ENCODE results near the gene INSRR.

The INSRR gene

DNA sequence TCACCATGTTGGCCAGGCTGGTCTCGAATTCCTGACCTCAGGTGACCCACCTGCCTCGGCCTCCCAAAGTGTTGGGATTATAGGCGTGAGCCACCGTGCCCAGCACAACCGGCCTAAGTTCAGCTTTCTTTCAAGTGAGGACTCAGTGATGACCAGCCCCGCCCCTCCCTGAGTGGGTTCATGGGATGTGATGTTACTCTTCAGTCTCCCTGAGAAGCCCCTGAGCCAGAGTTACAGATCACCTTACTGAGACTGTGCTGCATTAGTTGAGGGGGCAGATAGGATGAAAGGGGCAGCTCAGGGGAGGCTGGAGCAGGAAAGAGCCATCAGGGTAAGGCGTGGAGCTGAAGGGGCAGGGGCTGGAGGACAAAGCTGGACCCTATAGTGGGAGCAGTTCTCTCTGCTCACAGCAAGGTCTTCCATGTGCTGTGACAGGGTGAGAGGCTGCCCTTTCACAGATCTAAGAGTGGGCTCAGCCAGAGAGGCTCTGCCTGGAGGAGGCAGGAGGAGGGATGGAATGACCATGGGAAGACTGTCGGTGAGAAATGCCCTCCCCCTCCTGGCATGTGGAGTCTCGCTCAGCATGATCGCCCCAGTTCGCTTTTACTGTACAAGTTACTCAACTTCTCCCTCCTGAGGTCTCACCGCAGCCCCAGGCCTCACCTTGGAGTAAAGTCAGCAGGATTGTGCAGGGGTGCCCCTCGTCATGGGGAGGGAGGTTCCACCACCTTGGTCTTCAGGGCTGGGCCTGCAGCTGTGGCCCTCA is 55.6 kb downstream of the INSRR start:
- no peak for DNase-seq

DNA sequence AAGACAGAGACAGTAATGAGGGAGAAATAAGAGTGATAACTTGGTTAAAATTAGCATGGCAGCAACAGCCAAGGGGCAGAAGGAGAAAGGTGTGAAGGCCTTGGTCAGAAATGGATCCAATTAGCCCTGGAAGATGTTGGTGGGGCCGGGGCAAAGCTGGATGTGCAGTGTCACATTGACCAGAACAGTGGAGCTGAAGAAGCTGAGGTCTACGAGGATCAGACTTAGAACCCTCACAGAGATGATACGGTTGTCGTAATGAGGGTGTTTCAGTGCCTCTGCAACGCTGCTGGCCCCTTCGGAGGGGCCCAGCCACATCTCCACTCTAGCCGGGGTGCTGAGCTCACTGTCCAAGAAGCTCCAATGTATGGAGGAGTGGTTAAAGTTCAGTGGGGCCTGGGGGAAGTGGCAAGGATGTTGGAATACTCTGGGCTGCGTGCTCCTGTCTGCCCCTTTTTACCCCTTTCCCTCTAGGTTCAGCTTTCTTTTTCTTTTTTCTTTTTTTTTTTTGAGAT is 56.4 kb downstream of the INSRR start:
- DNase-seq: no peak

DNA sequence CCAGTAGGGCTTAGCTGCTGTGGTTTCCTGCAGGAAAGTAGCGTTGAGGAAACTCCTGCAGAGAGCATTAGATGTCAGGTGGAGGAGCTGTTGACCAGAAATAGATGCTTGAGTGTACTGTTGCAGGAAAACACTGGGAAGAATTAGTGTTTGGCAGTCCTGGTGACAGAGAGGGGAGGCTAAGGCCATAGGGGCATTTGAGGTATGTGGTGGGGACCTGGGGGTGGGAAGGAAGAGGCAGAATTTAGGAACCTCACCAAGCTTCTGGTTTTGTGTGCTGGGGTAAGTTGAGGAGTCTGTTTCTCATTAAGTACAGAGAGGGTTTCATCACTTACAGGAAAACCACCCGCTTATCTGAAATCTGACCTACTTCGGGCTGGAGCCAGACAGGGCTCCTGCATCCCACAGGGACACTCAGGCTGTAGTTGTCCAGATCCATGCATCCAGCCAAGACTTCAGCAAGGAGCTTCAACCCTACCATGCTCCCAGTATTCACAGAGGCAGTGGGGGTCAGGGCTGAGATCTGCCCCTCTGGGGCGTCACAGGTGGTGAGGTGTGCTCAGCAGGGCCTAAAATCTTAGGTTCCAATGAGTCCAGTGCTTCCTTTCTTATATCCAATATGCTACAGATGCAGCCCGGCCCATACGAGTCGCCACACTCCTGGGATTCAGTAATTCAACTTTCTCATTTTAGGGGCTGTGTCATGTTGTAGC is 57.4 kb downstream of the INSRR start:
- no peak for DNase-seq

DNA sequence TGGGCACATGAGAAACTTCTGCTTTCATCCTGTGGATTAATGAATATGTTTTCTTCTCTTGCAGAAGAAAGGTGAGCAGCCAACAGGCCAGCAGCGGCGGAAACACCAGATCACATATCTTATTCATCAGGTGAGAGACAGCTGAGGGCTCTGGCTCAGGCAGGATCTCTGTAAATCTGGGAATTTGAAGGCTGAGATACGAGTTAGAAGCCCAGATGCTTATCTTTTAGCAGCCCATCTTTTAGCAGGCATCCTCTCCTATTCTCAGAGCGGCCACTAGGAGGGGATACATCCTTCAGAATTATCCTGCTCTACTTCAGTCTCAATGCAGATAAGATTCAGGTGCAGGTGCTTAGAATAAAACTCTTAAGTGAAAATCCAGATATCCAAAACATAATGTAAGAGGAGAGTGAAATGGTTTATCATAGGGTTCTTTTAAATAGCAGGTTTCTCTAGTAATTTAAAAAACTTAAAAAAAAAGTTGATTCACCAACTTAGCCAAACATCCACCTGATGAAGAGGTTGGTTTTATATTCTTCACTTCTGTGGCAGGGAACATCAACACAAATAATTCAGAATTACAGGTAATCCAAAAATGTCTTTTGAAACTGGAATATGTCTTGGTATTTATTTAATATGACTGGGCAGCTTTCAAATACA is 61.6 kb downstream of the INSRR start:
- DNase-seq: peak; percentile 44

DNA sequence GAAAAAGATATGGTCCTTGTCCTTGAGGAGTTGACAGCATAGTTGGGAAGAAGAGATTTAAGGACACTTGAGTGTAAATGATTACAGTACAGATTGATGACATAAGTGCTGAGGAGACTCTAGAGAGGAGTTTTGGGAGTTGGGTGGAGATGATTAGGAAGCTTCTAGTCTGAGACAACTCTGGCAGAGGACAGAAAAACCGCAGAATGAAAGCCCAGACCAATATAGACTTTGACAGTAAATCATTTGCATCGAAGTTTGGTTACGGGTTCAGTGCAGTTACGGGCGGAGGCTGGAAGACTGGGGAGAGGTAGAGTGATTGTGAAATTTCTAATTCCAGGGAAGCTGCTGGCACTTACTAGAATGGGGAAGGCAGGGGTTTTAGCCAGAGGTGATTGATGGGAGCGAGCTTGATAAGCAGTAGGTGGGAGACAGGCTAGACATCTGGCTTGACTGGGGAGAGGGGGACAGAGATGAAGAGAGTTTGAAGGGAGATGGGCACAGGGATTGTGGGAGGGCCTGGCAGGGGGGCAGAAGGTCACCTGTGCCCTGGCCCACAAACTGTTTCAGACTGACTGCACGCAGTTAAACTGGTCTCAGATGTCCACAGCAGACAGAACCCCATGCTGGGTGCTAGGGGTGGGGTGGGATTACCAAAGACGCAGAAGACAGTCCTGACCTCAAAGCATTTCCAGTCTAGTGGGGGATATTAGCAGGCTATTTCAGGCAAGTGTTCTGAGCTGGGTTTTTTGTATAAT is 62.4 kb downstream of the INSRR start:
- DNase-seq: no peak

DNA sequence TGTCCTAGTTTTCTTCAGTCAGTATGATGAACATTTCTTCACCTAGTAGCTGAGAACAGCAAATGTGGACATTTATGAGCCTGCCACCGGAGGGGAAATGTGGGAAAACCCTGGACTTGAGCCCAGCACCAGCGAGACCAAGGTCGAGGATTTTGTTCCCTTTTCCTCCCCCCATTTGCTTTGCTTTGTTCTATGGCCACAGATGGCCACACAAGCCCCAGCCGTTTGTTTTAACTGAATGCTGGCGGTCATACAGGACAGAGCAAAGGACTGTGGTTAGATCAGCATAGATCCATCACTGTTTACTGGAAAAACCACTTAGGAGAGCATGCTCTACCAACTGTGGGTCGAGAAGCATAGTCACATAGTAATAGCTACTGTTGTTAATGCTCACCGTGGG is 63.1 kb downstream of the INSRR start:
- DNase-seq: no peak

DNA sequence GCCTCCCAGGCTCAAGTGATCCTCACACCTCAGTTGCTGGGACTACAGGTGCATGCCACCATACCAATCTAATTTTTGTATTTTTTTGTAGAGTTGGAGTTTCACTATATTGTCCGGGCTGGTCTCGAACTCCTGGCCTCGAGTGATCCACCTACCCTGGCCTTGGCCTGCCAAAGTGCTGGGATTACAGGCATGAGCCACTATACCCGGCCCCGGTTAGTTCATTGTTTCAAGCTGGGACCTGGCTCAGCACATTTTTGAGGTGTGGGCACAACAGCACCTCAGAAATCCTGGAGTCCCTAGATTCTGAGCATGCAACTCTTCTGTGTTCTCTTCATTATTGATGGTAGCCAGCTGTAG is 63.6 kb downstream of the INSRR start:
- no peak for DNase-seq

DNA sequence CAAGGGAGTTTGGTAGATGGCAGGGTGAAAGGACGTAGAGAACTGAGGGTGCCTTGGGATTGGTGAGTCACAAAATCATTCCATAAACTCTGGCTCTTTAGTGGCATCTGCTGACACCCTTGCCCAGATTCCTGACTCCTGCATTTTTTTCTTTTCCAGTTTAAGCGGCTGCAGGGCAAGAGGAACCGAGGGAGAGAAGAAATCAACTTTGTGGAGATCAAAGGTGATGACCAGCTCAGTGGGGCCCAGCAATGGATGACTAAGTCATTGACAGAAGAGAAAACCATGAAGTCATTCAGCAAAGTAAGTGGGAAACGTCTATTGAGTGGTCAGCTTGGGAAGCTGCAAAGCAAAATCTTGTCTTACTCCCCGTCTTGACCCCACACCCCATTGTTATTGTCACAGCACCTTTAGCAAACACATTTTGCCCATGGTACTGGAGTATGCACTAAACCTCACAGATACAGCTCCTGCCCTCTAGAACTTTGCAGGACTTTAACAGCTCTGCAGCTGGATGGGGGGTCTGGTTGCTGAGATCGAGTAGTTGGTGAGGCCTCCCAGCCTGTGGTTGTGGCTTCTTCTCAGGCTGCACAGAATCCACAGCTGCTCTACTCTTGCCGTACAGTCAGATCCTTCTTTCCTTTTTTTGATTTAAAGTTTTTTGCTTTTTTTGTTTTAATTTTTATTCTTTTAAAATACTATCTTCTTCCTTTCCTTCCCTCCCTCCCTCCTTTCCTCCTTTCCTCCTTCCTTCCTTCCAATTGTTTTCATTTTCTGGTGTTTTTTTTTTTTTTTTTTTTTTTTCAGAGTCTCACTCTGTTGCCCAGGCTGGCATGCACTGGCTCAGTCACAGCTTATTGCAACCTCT is 64.2 kb downstream of the INSRR start:
- DNase-seq: no peak

All from NCI-H748 treated with DMSO at 0.1 percent for 48 hours (cell line).